RWPE2 (cell line): ENCODE results near the gene STK39.

Experiments
- ATAC-seq: fragments of 200-7000 bp; cut with Tn5 transposase; 3 replicates; pipeline ENCODE4 v1.9.1; 2021; ENCODE audit warnings: low read depth
- DNase-seq: peaks from one replicate; pipeline ENCODE4 v3.0.0-alpha.2; 2020; ENCODE audit warnings: low spot score
- H3K27ac ChIP-seq: fragments of 450-650 bp; 2 replicates; pipeline ENCODE4 v1.5.1; 2017; ENCODE audit warnings: mild to moderate bottlenecking; ENCODE audit not compliant: poor library complexity, severe bottlenecking
- H3K27me3 ChIP-seq: fragments of 250-450 bp; sonication (Bioruptor Pico); 2 replicates; pipeline ENCODE4 v1.5.1; 2021; ENCODE audit warnings: mild to moderate bottlenecking, moderate library complexity; ENCODE audit not compliant: insufficient read depth, poor library complexity, severe bottlenecking
- H3K36me3 ChIP-seq: fragments of 250-450 bp; sonication (Bioruptor Pico); 2 replicates; pipeline ENCODE4 v1.5.1; 2020; ENCODE audit warnings: low read depth, mild to moderate bottlenecking, moderate library complexity
- H3K4me1 ChIP-seq: fragments of 250-450 bp; sonication (Bioruptor Pico); 2 replicates; pipeline ENCODE4 v1.5.1; 2021; ENCODE audit warnings: mild to moderate bottlenecking, moderate library complexity; ENCODE audit not compliant: insufficient read depth, poor library complexity, severe bottlenecking
- H3K4me3 ChIP-seq: fragments of 250-450 bp; sonication (Bioruptor Pico); 2 replicates; pipeline ENCODE4 v1.5.1; 2021; ENCODE audit warnings: mild to moderate bottlenecking, moderate library complexity; ENCODE audit not compliant: severe bottlenecking
- H3K9me3 ChIP-seq: fragments of 250-450 bp; sonication (Bioruptor Pico); 2 replicates; pipeline ENCODE4 v1.5.1; 2021; ENCODE audit warnings: mild to moderate bottlenecking, moderate library complexity; ENCODE audit not compliant: severe bottlenecking
- TF ChIP-seq, protein P1 (sequence below): fragments of 450-650 bp; IDR thresholded peaks from one replicate; pipeline ENCODE4 v1.5.1; 2017; ENCODE audit warnings: mild to moderate bottlenecking, moderate library complexity; ENCODE audit not compliant: poor library complexity, severe bottlenecking

STK39 gene

GRCh38 chr2:168096158-168096557, 151.2 kb downstream of the STK39 start:
- Histone ChIP-seq H3K4me3 (no peak overlapping the region), H3K36me3 (peaks cover 8% of the 10 kb centered on the region; the same call in 1 of the 2 replicates), H3K9me3 (no peaks in the 10 kb centered on the region), H3K27me3 (no peaks in the 10 kb centered on the region), H3K27ac (no peak overlapping the region), H3K4me1 (peaks cover 10% of the 10 kb centered on the region)
- ATAC-seq, result no peak
- DNase-seq, result no peak
- TF ChIP-seq, protein P1, sequence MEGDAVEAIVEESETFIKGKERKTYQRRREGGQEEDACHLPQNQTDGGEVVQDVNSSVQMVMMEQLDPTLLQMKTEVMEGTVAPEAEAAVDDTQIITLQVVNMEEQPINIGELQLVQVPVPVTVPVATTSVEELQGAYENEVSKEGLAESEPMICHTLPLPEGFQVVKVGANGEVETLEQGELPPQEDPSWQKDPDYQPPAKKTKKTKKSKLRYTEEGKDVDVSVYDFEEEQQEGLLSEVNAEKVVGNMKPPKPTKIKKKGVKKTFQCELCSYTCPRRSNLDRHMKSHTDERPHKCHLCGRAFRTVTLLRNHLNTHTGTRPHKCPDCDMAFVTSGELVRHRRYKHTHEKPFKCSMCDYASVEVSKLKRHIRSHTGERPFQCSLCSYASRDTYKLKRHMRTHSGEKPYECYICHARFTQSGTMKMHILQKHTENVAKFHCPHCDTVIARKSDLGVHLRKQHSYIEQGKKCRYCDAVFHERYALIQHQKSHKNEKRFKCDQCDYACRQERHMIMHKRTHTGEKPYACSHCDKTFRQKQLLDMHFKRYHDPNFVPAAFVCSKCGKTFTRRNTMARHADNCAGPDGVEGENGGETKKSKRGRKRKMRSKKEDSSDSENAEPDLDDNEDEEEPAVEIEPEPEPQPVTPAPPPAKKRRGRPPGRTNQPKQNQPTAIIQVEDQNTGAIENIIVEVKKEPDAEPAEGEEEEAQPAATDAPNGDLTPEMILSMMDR, result no peak

DNA sequence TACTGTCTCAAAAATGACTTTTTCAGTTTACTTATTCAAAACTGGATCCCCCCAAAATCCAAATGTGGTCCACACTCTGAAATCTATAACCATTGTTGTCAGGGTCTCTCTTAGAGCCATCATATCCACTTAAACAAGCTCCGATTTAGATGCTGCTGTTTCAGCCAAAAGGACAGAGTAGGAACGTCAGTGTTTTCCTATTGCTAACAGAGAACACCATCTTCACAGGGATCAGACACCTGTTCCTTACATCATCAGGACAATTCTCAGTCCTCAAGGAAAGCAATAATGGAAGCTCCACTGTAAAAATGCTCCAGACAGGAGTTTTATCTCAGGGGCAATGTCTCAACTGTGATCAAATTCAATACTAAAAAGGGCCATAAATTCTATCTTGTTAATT, 155.4 kb downstream of the STK39 start:
- DNase-seq (no peak), ATAC-seq (no peak)
- Histone ChIP-seq H3K4me3 (no peak overlapping the region), H3K27me3 (no peaks in the 10 kb centered on the region), H3K36me3 (peaks cover 8% of the 10 kb centered on the region; the same call in 1 of the 2 replicates), H3K9me3 (no peaks in the 10 kb centered on the region), H3K4me1 (no peaks in the 10 kb centered on the region), H3K27ac (no peak overlapping the region)
- TF ChIP-seq, protein P1, result no peak

- DNase-seq (no peak), ATAC-seq (no peak)
- Histone ChIP-seq H3K27ac (no peak overlapping the region), H3K27me3 (no peaks in the 10 kb centered on the region), H3K9me3 (no peaks in the 10 kb centered on the region), H3K36me3 (no peaks in the 10 kb centered on the region), H3K4me1 (no peaks in the 10 kb centered on the region), H3K4me3 (no peak overlapping the region)
- TF ChIP-seq, protein P1, result no peak
These were observed 156.8 kb downstream of the STK39 start for GRCh38 chr2:168090366-168091135.

- ATAC-seq, result no peak
- DNase-seq, result no peak
- Histone ChIP-seq H3K4me1 (no peaks in the 10 kb centered on the region), H3K9me3 (no peaks in the 10 kb centered on the region), H3K36me3 (no peaks in the 10 kb centered on the region), H3K4me3 (no peak overlapping the region), H3K27ac (no peak overlapping the region), H3K27me3 (no peaks in the 10 kb centered on the region)
- TF ChIP-seq, protein P1, result no peak
These were observed 158.2 kb downstream of the STK39 start for GRCh38 chr2:168089200-168089599.

- TF ChIP-seq, protein P1, result no peak
- no peaks in the 10 kb centered on the region for H3K4me1 ChIP-seq
- no peak for DNase-seq
These were observed 160.0 kb downstream of the STK39 start for GRCh38 chr2:168087401-168087800.

More at GRCh38 chr2:168087401-168087800, 160.0 kb downstream of the STK39 start:
- ATAC-seq, result no peak
- no peaks in the 10 kb centered on the region for H3K9me3 ChIP-seq
- no peaks in the 10 kb centered on the region for H3K36me3 ChIP-seq
- H3K27ac ChIP-seq, result no peak overlapping the region
- H3K27me3 ChIP-seq, result no peaks in the 10 kb centered on the region
- no peak overlapping the region for H3K4me3 ChIP-seq
